Renal pelvis (tissue), 4 donors: ENCODE measurements around the gene ZNF319. TPM values are rescaled to one million over a fixed set of nuclear protein-coding genes. Genes with fewer than 3 reads are reported as not detected.

Experiments used
- DNase-seq: peaks from one replicate; pipeline ENCODE4 v3.0.0-alpha.2; 2013
- polyA plus RNA-seq, 3 donors: library from polyadenylated mRNA; unstranded; fragments of 120-200 nt; gene quantifications; one replicate each; pipeline ENCODE4 v1.2.1, GENCODE V29; 2013; ENCODE audit not compliant: insufficient read length in 3 of 3

Gene ZNF319
- polyA plus RNA-seq, 3 donors: 11.3 to 13.2 (median 12.6) TPM

DNA sequence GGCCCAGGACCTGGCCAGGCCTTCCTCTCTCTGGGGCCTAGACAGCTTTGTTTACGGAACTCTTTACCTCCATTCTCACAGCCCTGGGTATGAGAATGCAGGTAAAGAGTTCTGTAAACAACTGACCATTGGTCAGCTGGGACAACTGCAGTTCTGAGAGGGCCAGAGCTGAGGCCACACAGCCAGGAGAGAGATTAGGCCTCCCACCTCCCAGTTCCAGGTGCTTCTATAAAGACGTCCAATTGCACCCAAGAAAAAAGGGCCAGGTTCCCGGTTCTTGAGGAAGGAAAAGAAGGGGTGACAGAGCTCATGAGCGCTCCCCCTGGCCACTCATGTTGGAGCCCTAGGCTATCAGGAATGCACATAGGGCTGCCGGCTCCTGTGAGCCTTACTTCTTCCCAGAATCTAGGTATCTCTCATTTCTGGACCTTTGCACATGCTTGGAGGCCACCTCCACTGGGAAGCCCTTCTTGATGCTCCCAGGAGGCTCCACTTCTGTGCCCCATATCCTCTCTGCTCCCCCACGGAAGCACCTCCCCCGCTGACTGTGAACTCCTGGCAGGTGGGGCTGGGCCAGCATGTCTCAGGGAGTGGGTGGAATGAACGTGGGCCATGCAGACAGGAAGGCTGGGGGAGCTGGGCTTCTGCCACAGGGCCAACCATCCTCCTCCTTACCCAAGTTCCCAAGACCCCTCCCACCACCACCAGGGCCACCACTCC, 42.6 kb downstream of the ZNF319 start:
- DNase-seq: no peak

GRCh38 chr16:57956924-57957672, 43.4 kb downstream of the ZNF319 start:
- no peak for DNase-seq

GRCh38 chr16:57956270-57956808, 44.1 kb downstream of the ZNF319 start:
- no peak for DNase-seq

GRCh38 chr16:57955572-57956188, 44.8 kb downstream of the ZNF319 start:
- DNase-seq: no peak

DNA sequence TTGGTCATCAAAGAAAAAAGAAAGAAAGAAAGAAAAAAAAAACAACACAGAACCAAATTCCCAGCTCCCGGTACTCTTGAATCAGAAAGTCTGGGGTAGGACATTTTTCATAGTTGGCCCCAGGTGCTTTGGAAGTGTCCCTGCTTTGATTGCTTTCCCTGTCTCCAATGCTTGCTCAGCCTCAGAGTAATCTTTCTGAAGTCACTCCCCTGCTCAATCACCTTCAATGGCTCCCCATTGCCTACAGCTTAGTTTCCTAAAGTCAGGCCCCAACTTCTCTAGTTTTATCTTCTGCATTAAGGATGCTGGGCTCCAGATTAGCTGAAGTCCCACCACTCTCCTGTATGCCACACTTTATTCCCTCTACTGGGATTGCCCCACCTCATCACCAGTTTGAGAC, 46.6 kb downstream of the ZNF319 start:
- no peak for DNase-seq

- DNase-seq: no peak
These were observed 47.6 kb downstream of the ZNF319 start for GRCh38 chr16:57952909-57953308.

- no peak for DNase-seq
These were observed 49.1 kb downstream of the ZNF319 start for GRCh38 chr16:57951204-57951960.

GRCh38 chr16:57950382-57950781, 50.1 kb downstream of the ZNF319 start:
- no peak for DNase-seq

GRCh38 chr16:57949595-57950238, 50.8 kb downstream of the ZNF319 start:
- no peak for DNase-seq

- no peak for DNase-seq
These were observed 51.5 kb downstream of the ZNF319 start for GRCh38 chr16:57949013-57949412.

DNA sequence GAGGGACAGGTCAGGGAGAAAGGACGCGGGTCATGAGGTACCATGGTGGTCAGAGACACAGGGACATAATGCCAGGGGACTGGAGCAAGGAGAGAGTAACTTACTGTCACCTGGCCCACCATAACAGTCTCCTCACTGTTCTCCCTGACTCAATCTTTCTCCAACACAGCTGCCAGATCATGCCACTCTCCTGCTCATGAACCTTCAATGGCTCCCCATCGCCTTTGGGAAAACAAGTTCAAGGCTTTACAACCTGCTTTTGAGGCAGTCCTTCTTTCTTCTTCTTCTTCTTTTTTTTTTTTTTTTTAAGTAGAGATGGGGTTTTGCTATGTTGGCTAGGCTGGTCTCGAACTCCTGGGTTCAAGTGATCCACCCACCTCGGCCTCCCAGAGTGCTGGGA, 52.4 kb downstream of the ZNF319 start:
- DNase-seq: no peak

GRCh38 chr16:57947261-57947660, 53.2 kb downstream of the ZNF319 start:
- no peak for DNase-seq

GRCh38 chr16:57946181-57946801, 54.2 kb downstream of the ZNF319 start:
- no peak for DNase-seq

GRCh38 chr16:57945740-57946138, 54.7 kb downstream of the ZNF319 start:
- DNase-seq: no peak

GRCh38 chr16:57944970-57945739, 55.3 kb downstream of the ZNF319 start:
- peak; percentile 64 for DNase-seq

Other genes with a start within 250 kb of the ZNF319 start
- gene KIFC3, start 198.2 kb downstream of the ZNF319 start, polyA plus RNA-seq: 10 to 100 TPM; 62.7 to 92.2 (median 91.4) TPM
- under 1 TPM in 2 of 3 donors, not detected in 1; 0.09 to 0.11 TPM for gene CNGB1, start 29.5 kb downstream of the ZNF319 start, polyA plus RNA-seq
- gene USB1, start 735 bp upstream of the ZNF319 start, polyA plus RNA-seq: 10 to 100 TPM; 23.5 to 25.4 (median 25.3) TPM
- gene MMP15, start 25.1 kb upstream of the ZNF319 start, polyA plus RNA-seq: 10 to 100 TPM; 14.7 to 20.3 (median 18.4) TPM
- gene CFAP20, start 128.7 kb upstream of the ZNF319 start, polyA plus RNA-seq: 10 to 100 TPM; 59.3 to 69.1 (median 64.6) TPM
- 10 to 100 TPM; 62.4 to 69.9 (median 66.5) TPM for gene CSNK2A2, start 197.4 kb upstream of the ZNF319 start, polyA plus RNA-seq